Endothelial cell of umbilical vein (primary cell): Measurements from ENCODE around the gene TIMM10. TPM values are rescaled to one million over a fixed set of nuclear protein-coding genes. Genes with fewer than 3 reads are reported as not detected.

Experiments used
- BruUV-seq: library from RNA; stranded (reverse); fragments of 400-500 nt; replicated peaks from 2 replicates; lab custom pipeline; 2021; lab: Mats Ljungman, UMichigan
- CTCF ChIA-PET: fragments of 300-600, 350-600 bp; sonication (Branson Sonifier 250); formaldehyde crosslinking; loops from one replicate; lab custom pipeline; 2021; ENCODE audit warnings: antibody characterized with exemption, inconsistent platforms; lab: Charles Lee
- POLR2A ChIA-PET: fragments of 300-600, 350-600 bp; sonication (Branson Sonifier 250); formaldehyde crosslinking; loops from one replicate; lab custom pipeline; 2021; ENCODE audit warnings: antibody characterized with exemption, inconsistent platforms; lab: Charles Lee
- DNase-seq: peaks from one replicate; pipeline ENCODE4 v3.0.0-alpha.2; 2011; ENCODE audit warnings: low read depth, low spot score
- FAIRE-seq: peaks from 2 replicates; lab custom pipeline; 2011; peaks lifted over from hg19 to GRCh38; lab: Jason Lieb, UNC
- H2AFZ ChIP-seq: 2 replicates; pipeline ENCODE4 v1.6.0; 2012; ENCODE audit warnings: low read depth, low read length, control low read depth, inconsistent platforms
- H3K27ac ChIP-seq: 2 replicates; pipeline ENCODE4 v1.5.1; 2011; ENCODE audit warnings: low read depth, mild to moderate bottlenecking, control low read depth, low read length, moderate library complexity; ENCODE audit not compliant: insufficient read depth
- H3K27me3 ChIP-seq, 2 experiments: 2 replicates each; pipeline versions ENCODE4 v1.6.0 to v1.6.1; 2011; ENCODE audit warnings: low read length in 2 of 2, mixed read lengths in 1 of 2; ENCODE audit not compliant: control insufficient read depth in 2 of 2, insufficient read depth in 2 of 2
- H3K36me3 ChIP-seq, 2 experiments: 2 replicates in 1 of 2; 3 replicates in 1 of 2; pipeline ENCODE4 v1.5.1; 2011; ENCODE audit warnings: low read length in 2 of 2, mild to moderate bottlenecking in 1 of 2, moderate library complexity in 1 of 2; ENCODE audit not compliant: control insufficient read depth in 2 of 2, insufficient read depth in 2 of 2; ENCODE audit errors: extremely low read depth in 1 of 2
- H3K4me1 ChIP-seq: 3 replicates; pipeline ENCODE4 v1.5.1; 2011; ENCODE audit warnings: mild to moderate bottlenecking, low read length; ENCODE audit not compliant: control insufficient read depth, insufficient read depth; ENCODE audit errors: extremely low read depth
- H3K4me2 ChIP-seq: 2 replicates; pipeline ENCODE4 v1.6.1; 2011; ENCODE audit warnings: low read length, control low read depth, mixed read lengths; ENCODE audit not compliant: insufficient read depth
- H3K4me3 ChIP-seq, 3 experiments: fragments of 200-600 bp in 1 of 3; sonication (generic), shearing (Covaris generic) in 1 of 3; replicated peaks in 1 of 3; 2 replicates each; pipeline ENCODE4 v1.5.1; 2011 to 2016; ENCODE audit warnings: control low read depth in 3 of 3, low read length in 3 of 3, mild to moderate bottlenecking in 2 of 3, inconsistent platforms in 1 of 3, low read depth in 1 of 3, moderate library complexity in 1 of 3; ENCODE audit not compliant: insufficient read depth in 1 of 3
- H3K79me2 ChIP-seq: 2 replicates; pipeline ENCODE4 v1.6.0; 2012; ENCODE audit warnings: low read length, inconsistent platforms; ENCODE audit not compliant: control insufficient read depth, insufficient read depth
- H3K9ac ChIP-seq: replicated peaks from 2 replicates; pipeline ENCODE3; 2011; ENCODE audit warnings: low read length, control low read depth; ENCODE audit not compliant: insufficient read depth; ENCODE audit errors: extremely low read depth
- H3K9me1 ChIP-seq: replicated peaks from 3 replicates; pipeline ENCODE4 v1.6.0; 2011; ENCODE audit warnings: mild to moderate bottlenecking, low read length; ENCODE audit not compliant: control insufficient read depth, insufficient read depth; ENCODE audit errors: extremely low read depth
- H3K9me3 ChIP-seq: replicated peaks from 2 replicates; pipeline ENCODE4 v1.5.1; 2012; ENCODE audit warnings: low read length, inconsistent platforms; ENCODE audit not compliant: control insufficient read depth, insufficient read depth
- H4K20me1 ChIP-seq: replicated peaks from 2 replicates; pipeline ENCODE3; 2011; ENCODE audit warnings: mild to moderate bottlenecking, low read length; ENCODE audit not compliant: control insufficient read depth, insufficient read depth; ENCODE audit errors: extremely low read depth
- CTCF ChIP-seq, 2 donors: IDR thresholded peaks; 1 replicate in 1 of 2; 2 replicates in 1 of 2; pipeline ENCODE4 v1.5.1; 2011; ENCODE audit warnings: low read length in 2 of 2, mild to moderate bottlenecking in 2 of 2, moderate library complexity in 2 of 2, control low read depth in 1 of 2, inconsistent platforms in 1 of 2, low read depth in 1 of 2; ENCODE audit not compliant: insufficient read depth in 1 of 2; ENCODE audit errors: extremely low read depth in 1 of 2
- EZH2 ChIP-seq: IDR thresholded peaks from 2 replicates; pipeline ENCODE4 v1.6.1; 2012; ENCODE audit warnings: borderline replicate concordance, low read depth, mild to moderate bottlenecking, moderate library complexity, low read length, inconsistent platforms; ENCODE audit not compliant: severe bottlenecking
- FOS ChIP-seq: IDR thresholded peaks from 2 replicates; pipeline ENCODE4 v1.6.1; 2011; ENCODE audit warnings: mild to moderate bottlenecking, low read length, moderate library complexity, borderline replicate concordance; ENCODE audit not compliant: insufficient read depth
- GATA2 ChIP-seq: IDR thresholded peaks from 2 replicates; pipeline ENCODE4 v1.7.0; 2011; ENCODE audit warnings: low read depth, mild to moderate bottlenecking, moderate library complexity, mixed read lengths, low read length; ENCODE audit not compliant: insufficient read length, insufficient read depth
- JUN ChIP-seq: IDR thresholded peaks from 2 replicates; pipeline ENCODE4 v1.6.1; 2011; ENCODE audit warnings: borderline replicate concordance, low read depth; ENCODE audit not compliant: insufficient read length, insufficient read depth
- MAX ChIP-seq: IDR thresholded peaks from 2 replicates; pipeline ENCODE4 v1.6.1; 2011; ENCODE audit not compliant: insufficient read depth, insufficient read length
- MYC ChIP-seq: IDR thresholded peaks from one replicate; pipeline ENCODE4 v1.6.1; 2011; ENCODE audit warnings: mild to moderate bottlenecking, low read depth, low read length
- POLR2A ChIP-seq: IDR thresholded peaks from 2 replicates; pipeline ENCODE4 v1.6.1; 2012; ENCODE audit warnings: low read depth, mild to moderate bottlenecking, control low read depth, low read length
- POLR2AphosphoS5 ChIP-seq: IDR thresholded peaks from 2 replicates; pipeline ENCODE4 v1.6.1; 2012; ENCODE audit warnings: low read depth, mild to moderate bottlenecking, control low read depth, low read length, moderate library complexity; ENCODE audit not compliant: insufficient read depth
- dilution Hi-C: fragments of 300-500 bp; cut with MboI; formaldehyde crosslinking; loops from one replicate; pipeline ENCODE4 v1.15.0; 2019; ENCODE audit warnings: low sequenced_read_pairs; ENCODE audit not compliant: extremely low pct_ligation_motif_present
- intact Hi-C: fragments of 100-400 bp; cut with micrococcal nuclease; formaldehyde crosslinking; loops from one replicate; pipeline ENCODE4 v1.10.0; 2022
- polyA plus RNA-seq, 4 experiments: library from polyadenylated mRNA; depleted of rRNA in 3 of 4; stranded (reverse) in 3 of 4; unstranded in 1 of 4; fragments of >200 nt; gene quantifications; 2 replicates each; pipeline versions ENCODE4 v1.2.1 to v1.2.3, GENCODE V29; 2011 to 2012; ENCODE audit warnings: missing spikeins in 1 of 4
- total RNA-seq: library from RNA; stranded (reverse); gene quantifications from 2 replicates; pipeline ENCODE4 v1.2.3, GENCODE V29; 2021

TIMM10 gene
- total and polyA plus RNA-seq, 2 donors (not counting 3 experiments of a cell fraction or from before 2014, with no cell fraction given), result 64.2 to 128 TPM

DNA sequence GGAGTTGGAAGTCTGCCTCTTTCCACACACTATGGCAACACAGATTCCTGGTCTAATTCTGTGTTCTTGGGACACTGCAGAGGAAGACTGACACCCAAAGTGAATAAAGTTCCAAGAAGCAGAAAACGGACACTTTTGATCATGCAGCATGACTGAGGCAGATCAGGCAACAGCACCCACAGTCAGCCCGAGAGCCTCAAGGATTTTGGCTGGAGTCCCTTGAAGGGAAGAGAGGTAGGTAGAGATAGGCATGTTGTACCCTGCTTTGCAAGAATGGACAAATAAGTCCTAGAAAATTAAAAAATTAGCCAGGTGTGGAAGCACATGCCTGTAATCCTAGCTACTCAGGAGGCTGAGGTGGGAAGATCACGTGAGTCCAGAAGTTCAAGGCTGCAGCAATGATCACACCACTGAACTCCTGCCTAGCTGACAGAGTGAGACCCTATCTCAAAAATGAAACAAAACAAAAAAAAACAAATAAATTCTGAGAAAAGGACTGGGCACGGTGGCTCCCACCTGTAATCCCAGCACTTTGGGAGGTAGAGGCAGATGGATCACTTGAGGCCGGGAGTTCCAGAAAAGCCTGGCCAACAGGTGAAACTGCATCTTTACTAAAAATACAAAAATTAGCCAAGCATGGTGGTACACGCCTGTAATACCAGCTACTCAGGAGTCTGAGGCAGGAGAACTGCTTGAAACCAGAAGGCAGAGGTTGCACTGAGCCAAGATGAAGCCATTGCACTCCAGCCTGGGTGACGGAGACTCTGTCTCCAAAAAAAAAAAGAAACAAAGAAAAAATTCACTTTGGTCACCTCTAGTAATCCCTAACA is 22.0 kb downstream of the TIMM10 start:
- DNase-seq (no peak), FAIRE-seq (no peak)
- Histone ChIP-seq H3K4me1 (peaks cover under 1% of the 10 kb centered on the region), H2AFZ (no peak overlapping the region), H3K79me2 (no peaks in the 10 kb centered on the region), H4K20me1 (no peaks in the 10 kb centered on the region), H3K9ac (no peak overlapping the region), H3K27ac (no peak overlapping the region), H3K36me3 (no peaks in the 10 kb centered on the region), H3K4me2 (no peak overlapping the region), H3K27me3 (no peaks in the 10 kb centered on the region), H3K9me3 (no peaks in the 10 kb centered on the region), H3K4me3 (no peak overlapping the region), H3K9me1 (no peaks in the 10 kb centered on the region)
- ChIA-PET POLR2A (no interaction called here), CTCF (interaction anchor here (8.2 kb wide), 1 partner anchor 15 kb away, joined by 95 read pairs; no protein-coding TSS in a partner anchor)
- intact Hi-C loops (no loop called here), dilution Hi-C loops (no loop called here)
- no peak for TF ChIP-seq MAX
- no TSS peak for BruUV-seq

DNA sequence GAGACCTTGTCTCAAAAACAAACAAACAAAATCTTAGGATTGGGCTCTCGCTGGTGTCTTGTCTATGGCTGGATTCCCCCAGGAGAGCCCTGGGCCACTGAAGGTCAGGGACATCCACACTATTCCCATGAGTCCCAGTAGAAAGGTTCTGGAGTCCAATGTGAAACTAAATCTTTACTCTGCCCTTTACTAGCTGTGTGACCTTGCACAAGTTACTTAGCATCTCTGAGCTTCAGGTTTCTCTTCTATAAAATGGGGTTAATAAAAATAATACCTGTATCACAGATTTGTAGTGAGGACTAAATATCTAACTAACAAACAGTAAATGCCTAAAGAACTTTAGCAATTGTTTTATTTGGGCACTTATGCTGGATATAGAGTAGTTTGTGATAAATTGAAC is 24.0 kb downstream of the TIMM10 start:
- Histone ChIP-seq H3K4me1 (no peaks in the 10 kb centered on the region), H3K27me3 (no peaks in the 10 kb centered on the region), H3K9me1 (no peaks in the 10 kb centered on the region), H3K27ac (no peak overlapping the region), H3K9ac (no peak overlapping the region), H2AFZ (no peak overlapping the region), H4K20me1 (no peaks in the 10 kb centered on the region), H3K79me2 (no peaks in the 10 kb centered on the region), H3K4me2 (no peak overlapping the region), H3K9me3 (no peaks in the 10 kb centered on the region), H3K4me3 (no peak overlapping the region), H3K36me3 (no peaks in the 10 kb centered on the region)
- ChIA-PET CTCF (interaction anchor here (0.9 to 8.2 kb wide), 3 partner anchors 13 to 23 kb away, joined by 4 to 95 read pairs (median 4); no protein-coding TSS in a partner anchor), POLR2A (no interaction called here)
- dilution Hi-C loops (no loop called here), intact Hi-C loops (no loop called here)
- FAIRE-seq (no peak), DNase-seq (no peak)
- TF ChIP-seq MYC (no peak), MAX (no peak), GATA2 (no peak), JUN (no peak), FOS (no peak), CTCF (IDR thresholded peaks at IDR 0.05; ENCODE audit: extremely low read depth in 1 of 2, insufficient read depth in 1 of 2, low read depth in 1 of 2, low read length in 2 of 2) (no peak), POLR2A (no peak), POLR2AphosphoS5 (no peak), EZH2 (no peak)
- BruUV-seq, result no TSS peak
